Measurements from ENCODE around the gene ARID3A. TPM values are rescaled to one million over a fixed set of nuclear protein-coding genes. Genes with fewer than 3 reads are reported as not detected.

Gene ARID3A
- total and polyA plus RNA-seq, 2 of the 13 experiments (the other 11 are each of a cell fraction or from before 2014, with no cell fraction given): 71.3 to 77.9 TPM

DNA sequence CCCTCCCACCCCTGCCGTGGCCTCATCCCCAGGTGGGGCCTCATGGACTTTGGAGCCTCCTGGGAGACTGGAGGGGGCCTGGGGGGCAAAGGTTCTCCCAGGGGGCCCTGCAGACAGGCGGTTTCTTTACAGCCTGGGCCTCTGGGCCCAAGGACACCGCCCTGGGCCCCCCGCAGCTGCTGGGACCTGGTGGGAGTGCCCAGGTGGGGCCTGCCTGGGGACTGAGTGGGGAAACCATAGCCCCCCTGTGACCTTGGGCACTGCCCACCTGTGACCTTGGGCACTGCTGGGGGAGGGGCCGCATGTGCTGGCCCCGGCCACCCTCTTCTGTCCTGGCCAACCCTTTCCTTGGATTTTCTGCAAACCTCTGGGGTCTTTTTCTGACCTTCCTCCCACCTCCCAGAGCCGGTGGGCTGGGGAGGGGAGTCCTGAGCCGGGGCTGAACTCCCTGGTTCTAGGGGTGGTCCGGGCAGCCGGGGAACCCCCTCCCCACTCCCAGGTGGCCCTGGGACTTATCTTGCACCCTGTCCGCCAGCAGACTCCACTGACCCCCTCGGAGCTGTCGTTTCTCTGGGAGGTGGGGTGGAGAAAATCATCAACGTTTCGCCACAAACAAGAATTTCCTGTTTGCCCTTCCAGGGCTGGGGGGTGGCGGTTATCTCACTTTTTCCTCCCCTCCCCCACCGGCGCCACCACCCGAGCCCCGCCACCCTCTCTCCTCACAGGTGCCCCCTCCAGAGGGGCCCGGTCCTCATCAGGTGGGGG is 27.0 kb downstream of the ARID3A start (continued):
- TF ChIP-seq, protein P1, sequence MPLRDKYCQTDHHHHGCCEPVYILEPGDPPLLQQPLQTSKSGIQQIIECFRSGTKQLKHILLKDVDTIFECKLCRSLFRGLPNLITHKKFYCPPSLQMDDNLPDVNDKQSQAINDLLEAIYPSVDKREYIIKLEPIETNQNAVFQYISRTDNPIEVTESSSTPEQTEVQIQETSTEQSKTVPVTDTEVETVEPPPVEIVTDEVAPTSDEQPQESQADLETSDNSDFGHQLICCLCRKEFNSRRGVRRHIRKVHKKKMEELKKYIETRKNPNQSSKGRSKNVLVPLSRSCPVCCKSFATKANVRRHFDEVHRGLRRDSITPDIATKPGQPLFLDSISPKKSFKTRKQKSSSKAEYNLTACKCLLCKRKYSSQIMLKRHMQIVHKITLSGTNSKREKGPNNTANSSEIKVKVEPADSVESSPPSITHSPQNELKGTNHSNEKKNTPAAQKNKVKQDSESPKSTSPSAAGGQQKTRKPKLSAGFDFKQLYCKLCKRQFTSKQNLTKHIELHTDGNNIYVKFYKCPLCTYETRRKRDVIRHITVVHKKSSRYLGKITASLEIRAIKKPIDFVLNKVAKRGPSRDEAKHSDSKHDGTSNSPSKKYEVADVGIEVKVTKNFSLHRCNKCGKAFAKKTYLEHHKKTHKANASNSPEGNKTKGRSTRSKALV (CRISPR knock-in tag; IDR thresholded peaks at IDR 0.05): no peak
- TF ChIP-seq, protein P2, sequence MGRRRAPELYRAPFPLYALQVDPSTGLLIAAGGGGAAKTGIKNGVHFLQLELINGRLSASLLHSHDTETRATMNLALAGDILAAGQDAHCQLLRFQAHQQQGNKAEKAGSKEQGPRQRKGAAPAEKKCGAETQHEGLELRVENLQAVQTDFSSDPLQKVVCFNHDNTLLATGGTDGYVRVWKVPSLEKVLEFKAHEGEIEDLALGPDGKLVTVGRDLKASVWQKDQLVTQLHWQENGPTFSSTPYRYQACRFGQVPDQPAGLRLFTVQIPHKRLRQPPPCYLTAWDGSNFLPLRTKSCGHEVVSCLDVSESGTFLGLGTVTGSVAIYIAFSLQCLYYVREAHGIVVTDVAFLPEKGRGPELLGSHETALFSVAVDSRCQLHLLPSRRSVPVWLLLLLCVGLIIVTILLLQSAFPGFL (CRISPR knock-in tag; IDR thresholded peaks at IDR 0.05): no peak
- TF ChIP-seq, protein P3, sequence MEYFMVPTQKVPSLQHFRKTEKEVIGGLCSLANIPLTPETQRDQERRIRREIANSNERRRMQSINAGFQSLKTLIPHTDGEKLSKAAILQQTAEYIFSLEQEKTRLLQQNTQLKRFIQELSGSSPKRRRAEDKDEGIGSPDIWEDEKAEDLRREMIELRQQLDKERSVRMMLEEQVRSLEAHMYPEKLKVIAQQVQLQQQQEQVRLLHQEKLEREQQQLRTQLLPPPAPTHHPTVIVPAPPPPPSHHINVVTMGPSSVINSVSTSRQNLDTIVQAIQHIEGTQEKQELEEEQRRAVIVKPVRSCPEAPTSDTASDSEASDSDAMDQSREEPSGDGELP (IDR thresholded peaks at IDR 0.05; ENCODE audit: borderline replicate concordance, low read depth): peak; percentile 96
- TF ChIP-seq, protein P4, sequence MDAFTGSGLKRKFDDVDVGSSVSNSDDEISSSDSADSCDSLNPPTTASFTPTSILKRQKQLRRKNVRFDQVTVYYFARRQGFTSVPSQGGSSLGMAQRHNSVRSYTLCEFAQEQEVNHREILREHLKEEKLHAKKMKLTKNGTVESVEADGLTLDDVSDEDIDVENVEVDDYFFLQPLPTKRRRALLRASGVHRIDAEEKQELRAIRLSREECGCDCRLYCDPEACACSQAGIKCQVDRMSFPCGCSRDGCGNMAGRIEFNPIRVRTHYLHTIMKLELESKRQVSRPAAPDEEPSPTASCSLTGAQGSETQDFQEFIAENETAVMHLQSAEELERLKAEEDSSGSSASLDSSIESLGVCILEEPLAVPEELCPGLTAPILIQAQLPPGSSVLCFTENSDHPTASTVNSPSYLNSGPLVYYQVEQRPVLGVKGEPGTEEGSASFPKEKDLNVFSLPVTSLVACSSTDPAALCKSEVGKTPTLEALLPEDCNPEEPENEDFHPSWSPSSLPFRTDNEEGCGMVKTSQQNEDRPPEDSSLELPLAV (CRISPR knock-in tag; conservative IDR thresholded peaks at IDR 0.05; ENCODE audit: low read depth): no peak
- TF ChIP-seq, protein P5, sequence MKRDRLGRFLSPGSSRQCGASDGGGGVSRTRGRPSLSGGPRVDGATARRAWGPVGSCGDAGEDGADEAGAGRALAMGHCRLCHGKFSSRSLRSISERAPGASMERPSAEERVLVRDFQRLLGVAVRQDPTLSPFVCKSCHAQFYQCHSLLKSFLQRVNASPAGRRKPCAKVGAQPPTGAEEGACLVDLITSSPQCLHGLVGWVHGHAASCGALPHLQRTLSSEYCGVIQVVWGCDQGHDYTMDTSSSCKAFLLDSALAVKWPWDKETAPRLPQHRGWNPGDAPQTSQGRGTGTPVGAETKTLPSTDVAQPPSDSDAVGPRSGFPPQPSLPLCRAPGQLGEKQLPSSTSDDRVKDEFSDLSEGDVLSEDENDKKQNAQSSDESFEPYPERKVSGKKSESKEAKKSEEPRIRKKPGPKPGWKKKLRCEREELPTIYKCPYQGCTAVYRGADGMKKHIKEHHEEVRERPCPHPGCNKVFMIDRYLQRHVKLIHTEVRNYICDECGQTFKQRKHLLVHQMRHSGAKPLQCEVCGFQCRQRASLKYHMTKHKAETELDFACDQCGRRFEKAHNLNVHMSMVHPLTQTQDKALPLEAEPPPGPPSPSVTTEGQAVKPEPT (CRISPR knock-in tag; IDR thresholded peaks at IDR 0.05; ENCODE audit: low read depth): no peak
- TF ChIP-seq FIP1L1 (IDR thresholded peaks at IDR 0.05; ENCODE audit: borderline replicate concordance, insufficient read depth, low read depth, low read length) (peak; percentile 19; the same call in 1 of the 2 replicates), KDM3A (CRISPR knock-in tag; IDR thresholded peaks at IDR 0.05; ENCODE audit: low read depth) (peak; percentile 94), NONO (IDR thresholded peaks at IDR 0.05) (no peak), NONO (CRISPR knock-in tag; conservative IDR thresholded peaks at IDR 0.05) (peak; percentile 79), NKX3-1 (CRISPR knock-in tag; IDR thresholded peaks at IDR 0.05) (no peak; the same call in 1 of the 2 replicates), ZMYM4 (CRISPR knock-in tag; IDR thresholded peaks at IDR 0.05) (peak; percentile 50; the same call in 1 of the 2 replicates), SMAD3 (CRISPR knock-in tag; IDR thresholded peaks at IDR 0.05) (peak; percentile 78), IKZF4 (CRISPR knock-in tag; IDR thresholded peaks at IDR 0.05; ENCODE audit: borderline replicate concordance, low read depth, not compliant biosample characterization) (no peak)
- TF ChIP-seq, protein P6, sequence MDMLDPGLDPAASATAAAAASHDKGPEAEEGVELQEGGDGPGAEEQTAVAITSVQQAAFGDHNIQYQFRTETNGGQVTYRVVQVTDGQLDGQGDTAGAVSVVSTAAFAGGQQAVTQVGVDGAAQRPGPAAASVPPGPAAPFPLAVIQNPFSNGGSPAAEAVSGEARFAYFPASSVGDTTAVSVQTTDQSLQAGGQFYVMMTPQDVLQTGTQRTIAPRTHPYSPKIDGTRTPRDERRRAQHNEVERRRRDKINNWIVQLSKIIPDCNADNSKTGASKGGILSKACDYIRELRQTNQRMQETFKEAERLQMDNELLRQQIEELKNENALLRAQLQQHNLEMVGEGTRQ (IDR thresholded peaks at IDR 0.05; ENCODE audit: low read depth, low read length): no peak
- TF ChIP-seq, protein P6 (CRISPR knock-in tag; IDR thresholded peaks at IDR 0.05; ENCODE audit: borderline replicate concordance): no peak
- TF ChIP-seq, protein P7, sequence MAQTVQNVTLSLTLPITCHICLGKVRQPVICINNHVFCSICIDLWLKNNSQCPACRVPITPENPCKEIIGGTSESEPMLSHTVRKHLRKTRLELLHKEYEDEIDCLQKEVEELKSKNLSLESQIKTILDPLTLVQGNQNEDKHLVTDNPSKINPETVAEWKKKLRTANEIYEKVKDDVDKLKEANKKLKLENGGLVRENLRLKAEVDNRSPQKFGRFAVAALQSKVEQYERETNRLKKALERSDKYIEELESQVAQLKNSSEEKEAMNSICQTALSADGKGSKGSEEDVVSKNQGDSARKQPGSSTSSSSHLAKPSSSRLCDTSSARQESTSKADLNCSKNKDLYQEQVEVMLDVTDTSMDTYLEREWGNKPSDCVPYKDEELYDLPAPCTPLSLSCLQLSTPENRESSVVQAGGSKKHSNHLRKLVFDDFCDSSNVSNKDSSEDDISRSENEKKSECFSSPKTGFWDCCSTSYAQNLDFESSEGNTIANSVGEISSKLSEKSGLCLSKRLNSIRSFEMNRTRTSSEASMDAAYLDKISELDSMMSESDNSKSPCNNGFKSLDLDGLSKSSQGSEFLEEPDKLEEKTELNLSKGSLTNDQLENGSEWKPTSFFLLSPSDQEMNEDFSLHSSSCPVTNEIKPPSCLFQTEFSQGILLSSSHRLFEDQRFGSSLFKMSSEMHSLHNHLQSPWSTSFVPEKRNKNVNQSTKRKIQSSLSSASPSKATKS (CRISPR knock-in tag; IDR thresholded peaks at IDR 0.05): no peak

Measured in HepG2 (cell line).